Erythroblast (primary cell): ENCODE results near the gene AK5.
"Not testable (repeated sequence)": the region's sequence is repeated elsewhere in the genome, so short reads cannot be mapped to it uniquely, and the experiment has no call there.

Experiments
- GATA1 ChIP-seq: IDR thresholded peaks from 2 replicates; pipeline ENCODE4 v1.6.1; 2011; ENCODE audit warnings: low read depth, mild to moderate bottlenecking, control low read depth, low read length, moderate library complexity
- POLR2A ChIP-seq: IDR thresholded peaks from 2 replicates; pipeline ENCODE4 v1.6.1; 2011; ENCODE audit warnings: mild to moderate bottlenecking, low read length

DNA sequence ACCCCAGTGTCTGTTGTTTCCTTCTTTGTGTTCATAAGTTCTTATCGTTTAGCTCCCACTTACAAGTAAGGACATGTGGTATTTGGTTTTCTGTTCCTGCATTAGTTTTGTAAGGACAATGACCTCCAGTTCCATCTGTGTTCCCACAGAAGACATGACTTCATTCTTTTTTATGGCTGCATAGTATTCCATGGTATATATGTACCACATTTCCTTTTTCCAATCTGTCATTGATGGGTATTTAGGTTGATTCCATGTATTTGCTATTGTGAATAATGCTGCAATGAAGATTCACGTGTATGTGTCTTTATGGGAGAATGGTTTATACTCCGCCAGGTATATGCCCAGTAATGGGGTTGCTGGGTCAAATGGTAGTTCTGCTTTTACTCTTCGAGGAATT is 127.1 kb downstream of the AK5 start:
- not testable (repeated sequence) for TF ChIP-seq POLR2A, GATA1
